Endothelial cell (in vitro differentiated cells): ENCODE results near the gene TTLL6. TPM values are rescaled to one million over a fixed set of nuclear protein-coding genes. Genes with fewer than 3 reads are reported as not detected.
"Not testable (repeated sequence)": the region's sequence is repeated elsewhere in the genome, so short reads cannot be mapped to it uniquely, and the experiment has no call there.

Experiments
- DNase-seq: peaks from one replicate; pipeline ENCODE4 v3.0.0; 2021; ENCODE audit warnings: low spot score
- H3K27ac Mint-ChIP-seq: one replicate; pipeline ENCODE4 v1.8.0; 2021; ENCODE audit warnings: mixed read lengths, inconsistent platforms; ENCODE audit not compliant: unreplicated experiment
- H3K27me3 Mint-ChIP-seq: one replicate; pipeline ENCODE4 v1.8.0; 2021; ENCODE audit warnings: mild to moderate bottlenecking, moderate library complexity, mixed read lengths, inconsistent platforms; ENCODE audit not compliant: unreplicated experiment
- H3K36me3 Mint-ChIP-seq: one replicate; pipeline ENCODE4 v1.8.0; 2021; ENCODE audit warnings: mild to moderate bottlenecking, low read depth, mixed read lengths, inconsistent platforms; ENCODE audit not compliant: unreplicated experiment
- H3K4me1 Mint-ChIP-seq: one replicate; pipeline ENCODE4 v1.8.0; 2021; ENCODE audit warnings: mild to moderate bottlenecking, mixed read lengths, inconsistent platforms; ENCODE audit not compliant: unreplicated experiment
- H3K4me3 Mint-ChIP-seq: one replicate; pipeline ENCODE4 v1.8.0; 2021; ENCODE audit warnings: mild to moderate bottlenecking, mixed read lengths, inconsistent platforms; ENCODE audit not compliant: unreplicated experiment
- H3K9me3 Mint-ChIP-seq: one replicate; pipeline ENCODE4 v1.8.0; 2021; ENCODE audit warnings: mixed read lengths, inconsistent platforms; ENCODE audit not compliant: unreplicated experiment
- CTCF ChIP-seq: fragments of 200-600 bp; sonication (generic); IDR thresholded peaks from one replicate; pipeline ENCODE4 v1.5.0; 2021; ENCODE audit warnings: antibody characterized with exemption; ENCODE audit not compliant: unreplicated experiment
- total RNA-seq: library from RNA; stranded (reverse); fragmentation: NEBNext Ultra II Directional; extraction: Animal tissue kit (Norgen Biotek cat#: 25700); gene quantifications from one replicate; pipeline ENCODE4 v1.2.1, GENCODE V29; 2021; ENCODE audit not compliant: unreplicated experiment

TTLL6 gene
- total RNA-seq, 1 donor from 2014 or later, result 0.87 TPM

DNA sequence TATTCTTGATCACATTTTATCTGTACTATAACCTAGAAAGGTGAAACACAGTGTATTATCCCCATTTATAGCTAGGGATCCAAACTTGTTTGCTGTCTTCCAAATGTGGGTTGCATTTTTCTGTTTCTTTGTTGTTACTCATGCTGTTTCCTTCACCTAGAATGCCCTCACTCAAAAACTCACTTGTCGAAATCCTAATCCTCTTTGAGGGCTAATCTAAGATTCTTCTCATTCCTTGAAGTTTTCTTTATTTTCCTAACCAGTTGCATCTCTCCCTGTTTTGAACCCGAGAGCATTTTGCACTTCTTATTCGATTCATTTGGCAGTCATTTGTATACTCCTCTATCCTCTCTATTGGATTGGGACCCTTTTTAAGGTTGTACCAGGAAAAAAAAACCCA, 23.4 kb upstream of the TTLL6 start:
- H3K4me1 Mint-ChIP-seq, result peaks cover 11% of the 10 kb centered on the region
- H3K27me3 Mint-ChIP-seq, result no peaks in the 10 kb centered on the region
- TF ChIP-seq CTCF, result no peak
- no peaks in the 10 kb centered on the region for H3K9me3 Mint-ChIP-seq
- no peak overlapping the region for H3K27ac Mint-ChIP-seq
- no peak for DNase-seq
- H3K4me3 Mint-ChIP-seq, result no peak overlapping the region
- no peaks in the 10 kb centered on the region for H3K36me3 Mint-ChIP-seq

DNA sequence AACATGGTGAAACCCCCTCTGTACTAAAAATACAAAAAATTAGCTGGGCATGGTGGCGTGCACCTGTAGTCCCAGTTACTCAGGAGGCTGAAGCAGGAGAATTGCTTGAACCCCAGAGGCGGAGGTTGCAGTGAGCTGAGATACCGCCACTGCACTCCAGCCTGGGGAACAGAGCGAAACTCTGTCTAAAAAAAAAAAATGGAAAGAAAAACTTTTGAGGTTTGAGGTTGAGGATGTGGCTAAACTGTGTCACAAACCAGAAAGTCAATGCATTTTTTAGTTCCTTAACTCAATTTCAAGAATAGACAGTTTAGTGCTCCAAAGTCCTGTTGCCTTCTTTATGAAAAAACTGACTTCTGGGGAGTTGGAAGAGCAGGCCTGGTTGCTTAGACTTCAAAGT, 20.4 kb upstream of the TTLL6 start:
- not testable (repeated sequence) for H3K9me3 Mint-ChIP-seq, H3K27ac Mint-ChIP-seq, H3K4me3 Mint-ChIP-seq, H3K27me3 Mint-ChIP-seq, DNase-seq, H3K36me3 Mint-ChIP-seq
- peaks cover 11% of the 10 kb centered on the region for H3K4me1 Mint-ChIP-seq

DNA sequence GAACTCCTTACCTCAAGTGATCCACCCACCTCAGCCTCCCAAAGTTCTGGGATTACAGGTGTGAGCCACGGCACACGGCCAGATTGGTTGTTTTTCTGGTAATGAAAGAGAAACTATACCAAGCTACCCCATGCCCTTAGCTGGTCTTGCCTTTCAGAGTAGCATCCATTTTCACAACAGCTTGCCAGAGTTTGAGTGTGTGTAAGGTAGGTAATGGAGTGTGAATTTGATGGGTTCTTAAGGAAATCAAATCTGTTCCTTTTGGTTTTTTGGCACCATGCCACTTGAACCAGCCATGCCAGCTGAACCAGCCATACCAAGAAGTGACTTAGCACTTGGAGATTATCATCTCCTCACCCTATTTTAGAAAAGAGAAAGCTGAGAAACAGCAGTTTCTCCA, 18.9 kb upstream of the TTLL6 start:
- Mint-ChIP-seq H3K36me3 (no peaks in the 10 kb centered on the region), H3K27ac (no peak overlapping the region), H3K4me3 (no peak overlapping the region), H3K27me3 (no peaks in the 10 kb centered on the region), H3K4me1 (peaks cover 8% of the 10 kb centered on the region), H3K9me3 (no peaks in the 10 kb centered on the region)
- TF ChIP-seq CTCF, result no peak
- no peak for DNase-seq

GRCh38 chr17:48834973-48835372, 17.9 kb upstream of the TTLL6 start:
- H3K9me3 Mint-ChIP-seq, result no peaks in the 10 kb centered on the region
- TF ChIP-seq CTCF, result no peak
- no peak overlapping the region for H3K4me3 Mint-ChIP-seq
- H3K27me3 Mint-ChIP-seq, result no peaks in the 10 kb centered on the region
- H3K27ac Mint-ChIP-seq, result no peak overlapping the region
- DNase-seq, result no peak
- H3K4me1 Mint-ChIP-seq, result peaks cover 8% of the 10 kb centered on the region
- H3K36me3 Mint-ChIP-seq, result no peaks in the 10 kb centered on the region

GRCh38 chr17:48831549-48831883, 14.5 kb upstream of the TTLL6 start:
- no peak for DNase-seq
- Mint-ChIP-seq H3K4me1 (peaks cover 2% of the 10 kb centered on the region), H3K4me3 (peak overlapping the region; percentile 96), H3K36me3 (no peaks in the 10 kb centered on the region), H3K27me3 (no peaks in the 10 kb centered on the region), H3K27ac (no peak overlapping the region), H3K9me3 (no peaks in the 10 kb centered on the region)
- TF ChIP-seq CTCF, result no peak
